Transverse colon (tissue), 4 donors: Measurements from ENCODE around the gene KCNIP3.

Experiments
- POLR2A ChIP-seq: fragments of 450-650 bp; IDR thresholded peaks from one replicate; pipeline ENCODE4 v1.6.1; 2016; ENCODE audit warnings: antibody characterized with exemption, mild to moderate bottlenecking, moderate library complexity
- POLR2AphosphoS5 ChIP-seq, 3 donors: sonication (generic); formaldehyde crosslinking; IDR thresholded peaks; one replicate each; pipeline ENCODE4 v1.6.1; 2016; ENCODE audit warnings: antibody characterized with exemption in 3 of 3
- TF ChIP-seq, protein P1 (sequence below), 5 experiments: fragments of 200-600 bp in 3 of 5; fragments of 450-650 bp in 2 of 5; sonication (generic) in 3 of 5; IDR thresholded peaks; 1 replicate in 2 of 5; 2 replicates in 3 of 5; pipeline ENCODE4 v1.5.1; 2016 to 2017; ENCODE audit warnings: antibody characterized with exemption in 5 of 5, inconsistent platforms in 3 of 5, mild to moderate bottlenecking in 2 of 5, moderate library complexity in 1 of 5

DNA sequence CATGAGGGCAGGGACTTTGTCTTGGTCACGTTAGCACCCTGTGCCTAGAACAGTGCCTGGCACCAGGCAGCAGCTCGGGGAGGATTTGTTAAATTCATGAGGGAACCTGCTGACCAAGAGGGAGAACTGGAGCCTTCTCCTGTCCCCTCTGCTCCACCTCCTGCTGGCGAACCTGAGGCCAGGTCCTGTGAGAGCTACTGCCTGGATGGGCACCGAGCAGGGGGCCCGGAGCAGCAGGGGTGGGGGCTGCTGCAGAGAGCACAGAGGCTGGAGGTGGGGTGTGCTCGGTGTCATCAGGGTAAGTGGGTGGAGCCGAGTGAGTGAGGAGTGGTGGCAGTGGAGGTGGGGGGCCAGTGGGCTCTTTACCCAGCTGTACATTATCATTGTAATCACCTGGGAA, 53.2 kb downstream of the KCNIP3 start:
- TF ChIP-seq POLR2AphosphoS5 (IDR thresholded peaks at IDR 0.05) (no peak), POLR2A (no peak)
- TF ChIP-seq, protein P1, sequence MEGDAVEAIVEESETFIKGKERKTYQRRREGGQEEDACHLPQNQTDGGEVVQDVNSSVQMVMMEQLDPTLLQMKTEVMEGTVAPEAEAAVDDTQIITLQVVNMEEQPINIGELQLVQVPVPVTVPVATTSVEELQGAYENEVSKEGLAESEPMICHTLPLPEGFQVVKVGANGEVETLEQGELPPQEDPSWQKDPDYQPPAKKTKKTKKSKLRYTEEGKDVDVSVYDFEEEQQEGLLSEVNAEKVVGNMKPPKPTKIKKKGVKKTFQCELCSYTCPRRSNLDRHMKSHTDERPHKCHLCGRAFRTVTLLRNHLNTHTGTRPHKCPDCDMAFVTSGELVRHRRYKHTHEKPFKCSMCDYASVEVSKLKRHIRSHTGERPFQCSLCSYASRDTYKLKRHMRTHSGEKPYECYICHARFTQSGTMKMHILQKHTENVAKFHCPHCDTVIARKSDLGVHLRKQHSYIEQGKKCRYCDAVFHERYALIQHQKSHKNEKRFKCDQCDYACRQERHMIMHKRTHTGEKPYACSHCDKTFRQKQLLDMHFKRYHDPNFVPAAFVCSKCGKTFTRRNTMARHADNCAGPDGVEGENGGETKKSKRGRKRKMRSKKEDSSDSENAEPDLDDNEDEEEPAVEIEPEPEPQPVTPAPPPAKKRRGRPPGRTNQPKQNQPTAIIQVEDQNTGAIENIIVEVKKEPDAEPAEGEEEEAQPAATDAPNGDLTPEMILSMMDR (IDR thresholded peaks at IDR 0.05): no peak
